ENCODE data around the gene GNG4.

DNA sequence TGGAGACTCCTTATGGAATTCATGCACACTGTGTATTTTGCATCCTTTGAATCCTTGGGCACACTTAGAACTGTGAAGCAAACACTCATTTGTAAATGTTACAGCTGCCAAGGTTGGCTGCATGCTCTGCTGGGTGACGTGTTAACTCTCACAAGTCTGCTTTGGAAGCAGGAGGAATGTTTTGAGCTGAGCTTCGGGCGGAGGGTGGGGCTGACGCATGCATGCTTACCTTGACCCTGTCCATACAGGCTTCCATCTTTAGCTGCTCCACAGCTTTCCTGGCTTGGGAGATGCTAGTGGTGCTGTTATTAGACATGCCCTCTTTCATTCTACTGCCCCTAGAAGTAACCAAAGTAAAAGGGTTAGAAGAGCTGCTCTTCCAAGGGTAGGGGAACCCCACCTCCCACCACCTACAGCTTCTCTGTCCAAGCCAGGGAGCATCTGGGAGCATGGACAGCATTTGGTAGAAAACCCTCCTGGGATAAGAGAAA is 66.0 kb downstream of the GNG4 start:
- TF ChIP-seq, protein P1, sequence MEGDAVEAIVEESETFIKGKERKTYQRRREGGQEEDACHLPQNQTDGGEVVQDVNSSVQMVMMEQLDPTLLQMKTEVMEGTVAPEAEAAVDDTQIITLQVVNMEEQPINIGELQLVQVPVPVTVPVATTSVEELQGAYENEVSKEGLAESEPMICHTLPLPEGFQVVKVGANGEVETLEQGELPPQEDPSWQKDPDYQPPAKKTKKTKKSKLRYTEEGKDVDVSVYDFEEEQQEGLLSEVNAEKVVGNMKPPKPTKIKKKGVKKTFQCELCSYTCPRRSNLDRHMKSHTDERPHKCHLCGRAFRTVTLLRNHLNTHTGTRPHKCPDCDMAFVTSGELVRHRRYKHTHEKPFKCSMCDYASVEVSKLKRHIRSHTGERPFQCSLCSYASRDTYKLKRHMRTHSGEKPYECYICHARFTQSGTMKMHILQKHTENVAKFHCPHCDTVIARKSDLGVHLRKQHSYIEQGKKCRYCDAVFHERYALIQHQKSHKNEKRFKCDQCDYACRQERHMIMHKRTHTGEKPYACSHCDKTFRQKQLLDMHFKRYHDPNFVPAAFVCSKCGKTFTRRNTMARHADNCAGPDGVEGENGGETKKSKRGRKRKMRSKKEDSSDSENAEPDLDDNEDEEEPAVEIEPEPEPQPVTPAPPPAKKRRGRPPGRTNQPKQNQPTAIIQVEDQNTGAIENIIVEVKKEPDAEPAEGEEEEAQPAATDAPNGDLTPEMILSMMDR (conservative IDR thresholded peaks at IDR 0.05; ENCODE audit: low read length) = no peak
- TF ChIP-seq EZH2phosphoT487 (IDR thresholded peaks at IDR 0.05; ENCODE audit: borderline replicate concordance, low read depth, low read length) = no peak

All from OCI-LY7 (cell line).